Thyroid gland (tissue), 4 donors: ENCODE data around the gene MUC22.

ENCODE experiments used
- CTCF ChIP-seq, 6 experiments: fragments of 200-600 bp in 3 of 6; fragments of 450-650 bp in 3 of 6; sonication (generic) in 3 of 6; IDR thresholded peaks; one replicate each; pipeline ENCODE4 v1.5.1; 2016 to 2019; ENCODE audit warnings: antibody characterized with exemption in 6 of 6, mild to moderate bottlenecking in 2 of 6, inconsistent platforms in 1 of 6, moderate library complexity in 1 of 6
- POLR2A ChIP-seq, 2 donors: fragments of 450-650 bp; IDR thresholded peaks; one replicate each; pipeline ENCODE4 v1.6.1; 2017; ENCODE audit warnings: antibody characterized with exemption in 2 of 2, mild to moderate bottlenecking in 2 of 2, moderate library complexity in 1 of 2

DNA sequence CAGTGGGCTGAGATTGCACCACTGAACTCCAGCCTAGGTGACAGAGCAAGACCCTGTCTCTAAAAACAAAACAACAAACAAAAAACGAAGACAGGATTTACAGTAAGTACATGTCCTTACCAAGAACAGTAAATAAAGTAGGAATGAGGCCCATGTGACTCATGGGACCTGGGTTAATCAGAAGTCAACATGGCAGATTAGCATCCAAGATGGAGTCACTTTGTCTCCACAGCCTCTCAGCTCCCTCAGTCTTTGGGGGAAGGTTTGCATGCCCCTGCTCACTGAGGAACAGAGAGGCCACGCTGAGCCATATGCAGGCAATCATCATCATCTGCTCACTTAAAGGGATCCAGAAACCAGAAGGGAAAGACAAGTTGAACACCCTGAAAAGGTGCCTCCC, 7.8 kb upstream of the MUC22 start:
- TF ChIP-seq CTCF (IDR thresholded peaks at IDR 0.05) (no peak), POLR2A (IDR thresholded peaks at IDR 0.05) (no peak)
